Suppressor macrophage treated with lipopolysaccharide for 1 hour (primary cell): ENCODE measurements around the gene CDHR1.
"Not testable (repeated sequence)": the region's sequence is repeated elsewhere in the genome, so short reads cannot be mapped to it uniquely, and the experiment has no call there.

Experiments used
- DNase-seq, 3 donors: peaks; one replicate each; pipeline ENCODE4 v3.0.0-alpha.2; 2020 to 2022

The CDHR1 gene

GRCh38 chr10:84194424-84195043, at the start of gene CDHR1:
TSS of gene CDHR1 (plus strand) at chr10:84194537. CDS start at chr10:84194761, 224 bp downstream.
- peak; percentile 21 to 52 (median 22) for DNase-seq

GRCh38 chr10:84147347-84147746, 47.0 kb upstream of the CDHR1 start:
- DNase-seq = no peak

DNA sequence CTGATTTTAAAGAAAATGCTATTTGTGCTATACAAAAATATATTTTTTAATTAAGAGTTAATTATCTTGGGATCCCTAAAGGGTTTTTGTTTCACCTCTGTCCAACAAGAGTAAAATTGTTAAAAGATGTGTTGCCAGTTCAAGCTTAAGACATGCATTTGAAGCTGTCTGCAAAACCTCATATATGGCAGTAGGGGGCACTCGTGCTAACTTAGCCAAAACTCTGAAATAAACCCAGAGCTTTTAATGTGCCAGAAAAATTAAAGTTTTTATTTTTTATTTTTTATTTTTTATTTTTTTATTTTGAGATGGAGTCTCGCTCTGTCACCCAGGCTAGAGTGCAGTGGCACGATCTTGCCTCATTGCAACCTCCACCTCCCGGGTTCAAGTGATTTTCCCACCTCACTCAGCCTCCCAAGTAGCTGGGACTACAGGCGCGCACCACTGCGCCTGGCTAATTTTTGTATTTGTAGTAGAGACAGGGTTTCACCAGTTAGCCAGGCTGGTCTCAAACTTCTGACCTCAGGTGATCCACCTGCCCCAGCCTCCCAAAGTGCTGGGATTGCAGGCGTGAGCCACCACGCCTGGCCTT, 46.2 kb upstream of the CDHR1 start:
- DNase-seq = peak; percentile 60 to 67 (median 60)

- DNase-seq = no peak
Observed at GRCh38 chr10:84149854-84150253, 44.5 kb upstream of the CDHR1 start.

- no peak for DNase-seq
Observed at GRCh38 chr10:84152769-84153168, 41.6 kb upstream of the CDHR1 start.

GRCh38 chr10:84155521-84155920, 38.8 kb upstream of the CDHR1 start:
- no peak for DNase-seq

GRCh38 chr10:84156009-84156408, 38.3 kb upstream of the CDHR1 start:
- no peak for DNase-seq

- DNase-seq = peak; percentile 80 to 84 (median 80)
Observed at GRCh38 chr10:84156768-84157167, 37.6 kb upstream of the CDHR1 start.

- DNase-seq = no peak
Observed at GRCh38 chr10:84158061-84158460, 36.3 kb upstream of the CDHR1 start.

GRCh38 chr10:84158550-84158949, 35.8 kb upstream of the CDHR1 start:
- DNase-seq = no peak

- DNase-seq = no peak
Observed at GRCh38 chr10:84159076-84159685, 35.2 kb upstream of the CDHR1 start.

GRCh38 chr10:84160663-84161362, 33.5 kb upstream of the CDHR1 start:
- DNase-seq = no peak

GRCh38 chr10:84163996-84164395, 30.3 kb upstream of the CDHR1 start:
- no peak for DNase-seq

DNA sequence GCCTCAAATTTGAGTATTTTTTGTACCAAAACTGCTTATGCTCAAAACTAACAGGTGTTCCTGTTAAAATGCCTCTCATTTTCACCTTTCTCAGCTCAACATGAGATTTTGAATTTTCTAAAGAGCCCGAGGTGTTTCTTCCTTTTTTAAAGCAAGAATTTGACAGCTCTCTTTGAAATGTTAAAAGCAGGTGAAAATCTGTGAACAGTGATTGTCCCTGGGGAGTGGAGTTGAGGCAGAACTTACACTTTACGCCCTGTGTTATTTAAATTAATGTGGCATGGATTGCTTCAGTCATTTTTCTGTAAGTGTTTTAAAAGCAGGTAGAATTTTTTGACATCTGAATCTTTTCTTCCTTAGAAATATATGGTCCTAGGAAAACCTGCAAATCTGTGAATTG, 29.9 kb upstream of the CDHR1 start:
- no peak for DNase-seq

DNA sequence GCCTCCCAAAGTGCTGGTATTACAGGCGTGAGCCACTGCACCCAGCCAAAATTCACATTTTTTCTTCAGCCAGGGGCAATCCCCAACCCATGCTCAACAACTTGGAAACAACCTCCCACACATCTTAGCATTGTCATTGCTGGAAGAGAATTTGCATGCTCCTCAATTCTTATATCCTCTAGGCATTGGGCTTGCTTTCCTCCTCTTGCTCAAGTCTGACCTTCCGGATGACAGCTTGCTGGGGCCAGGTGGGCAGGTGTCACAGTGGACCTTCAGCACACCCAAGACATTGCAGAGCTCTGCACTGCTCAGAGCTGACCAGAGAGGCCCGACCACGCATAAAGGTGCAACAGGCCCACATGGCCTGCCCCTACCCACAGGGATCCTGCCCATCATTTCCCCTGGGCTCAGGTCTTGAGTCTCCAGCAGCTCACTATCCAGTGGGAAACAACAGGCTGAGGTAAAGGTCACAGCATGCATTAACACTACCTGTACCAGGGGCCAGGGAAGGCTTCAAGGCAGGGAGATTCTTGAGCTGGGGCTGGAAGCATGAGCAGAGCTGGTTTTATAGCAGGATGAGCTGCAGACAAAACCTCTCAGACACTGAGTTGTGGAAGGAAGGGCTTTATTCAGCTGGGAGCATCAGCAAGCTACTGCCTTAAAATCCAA, 27.6 kb upstream of the CDHR1 start:
- peak; percentile 14 to 33 (median 23) for DNase-seq

- DNase-seq = not testable (repeated sequence)
Observed at GRCh38 chr10:84167289-84167653, 27.1 kb upstream of the CDHR1 start.

- not testable (repeated sequence) for DNase-seq
Observed at GRCh38 chr10:84168382-84168781, 26.0 kb upstream of the CDHR1 start.

- DNase-seq = not testable (repeated sequence)
Observed at GRCh38 chr10:84171237-84171636, 23.1 kb upstream of the CDHR1 start.

- DNase-seq = not testable (repeated sequence)
Observed at GRCh38 chr10:84171700-84172466, 22.5 kb upstream of the CDHR1 start.

- DNase-seq = no peak
Observed at GRCh38 chr10:84172467-84173356, 21.6 kb upstream of the CDHR1 start.

DNA sequence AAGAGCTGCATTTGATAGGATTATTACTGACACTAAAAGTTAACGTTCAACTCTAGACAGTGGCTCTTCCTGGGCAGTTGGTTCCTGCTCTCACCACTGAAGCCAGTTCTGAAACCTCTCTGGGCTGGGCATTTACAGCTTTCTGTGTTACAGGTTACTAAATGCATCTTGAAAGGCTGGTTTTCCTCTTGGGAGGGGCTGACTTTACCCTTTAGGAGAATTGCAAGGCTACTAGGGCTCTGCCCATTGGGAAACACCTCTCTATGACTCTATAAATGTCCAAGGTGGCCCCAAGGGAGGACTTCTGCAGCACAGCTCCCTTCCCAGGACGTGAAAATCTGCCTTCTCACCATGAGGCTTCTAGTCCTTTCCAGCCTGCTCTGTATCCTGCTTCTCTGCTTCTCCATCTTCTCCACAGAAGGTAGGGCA, 20.8 kb upstream of the CDHR1 start, which contains the start of gene GPR15LG:
Gene GPR15LG (plus strand): TSS at position 301 of the 429 bp plus-strand sequence. CDS start 51 bp downstream, at position 352.
- DNase-seq = no peak
